ENCODE data around the gene CACNA1C.

GRCh38 chr12:2075508-2076195 is 22.9 kb downstream of the CACNA1C start:
- no peak for TF ChIP-seq SMC3 (IDR thresholded peaks at IDR 0.05; ENCODE audit: low read depth, low read length)
- TF ChIP-seq EZH2phosphoT487 (IDR thresholded peaks at IDR 0.05; ENCODE audit: borderline replicate concordance, low read depth): no peak
- TF ChIP-seq CTCF (IDR thresholded peaks at IDR 0.05): no peak
- no peak for TF ChIP-seq MXI1 (IDR thresholded peaks at IDR 0.05; ENCODE audit: low read depth, low read length)
- no peak for TF ChIP-seq TAF1 (IDR thresholded peaks at IDR 0.05; ENCODE audit: borderline replicate concordance, low read depth, low read length)
